ENCODE data around the gene MRPS26. TPM values are rescaled to one million over a fixed set of nuclear protein-coding genes. Genes with fewer than 3 reads are reported as not detected.

MRPS26 gene
- polyA plus RNA-seq, 1 experiment: 22.8 TPM

- Histone ChIP-seq H3K27ac (ENCODE audit: low read depth, low read length) (no peak overlapping the region), H3K4me3 (ENCODE audit: low read depth, low read length) (no peak overlapping the region), H3K27me3 (ENCODE audit: control insufficient read depth, insufficient read depth, low read length) (no peaks in the 10 kb centered on the region), H3K9me3 (ENCODE audit: control insufficient read depth, insufficient read depth, low read length) (no peaks in the 10 kb centered on the region)
- DNase-seq (ENCODE audit: low read depth, low spot score): no peak
- no peak for TF ChIP-seq CTCF (IDR thresholded peaks at IDR 0.05; ENCODE audit: low read depth, low read length)
- POLR2A ChIA-PET: interaction anchor here (0.7 kb wide), 1 partner anchor 9 kb away, joined by 5 read pairs; no protein-coding TSS in a partner anchor
- CTCF ChIA-PET: no interaction called here
Observed at GRCh38 chr20:3032624-3033023, 13.2 kb upstream of the MRPS26 start.

- POLR2A ChIA-PET: no interaction called here
- no peak for TF ChIP-seq CTCF (IDR thresholded peaks at IDR 0.05; ENCODE audit: low read depth, low read length)
- CTCF ChIA-PET: no interaction called here
Observed at GRCh38 chr20:3037654-3038053, 8.2 kb upstream of the MRPS26 start.

GRCh38 chr20:3038454-3038853, 7.4 kb upstream of the MRPS26 start:
- H3K4me3 ChIP-seq (ENCODE audit: low read depth, low read length): no peak overlapping the region
- ChIA-PET POLR2A (no interaction called here), CTCF (no interaction called here)
- no peak overlapping the region for H3K27ac ChIP-seq (ENCODE audit: low read depth, low read length)
- no peak for DNase-seq (ENCODE audit: low read depth, low spot score)
- TF ChIP-seq CTCF (IDR thresholded peaks at IDR 0.05; ENCODE audit: low read depth, low read length): no peak
- no peaks in the 10 kb centered on the region for H3K27me3 ChIP-seq (ENCODE audit: control insufficient read depth, insufficient read depth, low read length)
- H3K9me3 ChIP-seq (ENCODE audit: control insufficient read depth, insufficient read depth, low read length): no peaks in the 10 kb centered on the region

More at GRCh38 chr20:3037654-3038053, 8.2 kb upstream of the MRPS26 start:
- no peak overlapping the region for H3K4me3 ChIP-seq (ENCODE audit: low read depth, low read length)
- no peak for DNase-seq (ENCODE audit: low read depth, low spot score)
- no peak overlapping the region for H3K27ac ChIP-seq (ENCODE audit: low read depth, low read length)
- no peaks in the 10 kb centered on the region for H3K27me3 ChIP-seq (ENCODE audit: control insufficient read depth, insufficient read depth, low read length)
- no peaks in the 10 kb centered on the region for H3K9me3 ChIP-seq (ENCODE audit: control insufficient read depth, insufficient read depth, low read length)

DNA sequence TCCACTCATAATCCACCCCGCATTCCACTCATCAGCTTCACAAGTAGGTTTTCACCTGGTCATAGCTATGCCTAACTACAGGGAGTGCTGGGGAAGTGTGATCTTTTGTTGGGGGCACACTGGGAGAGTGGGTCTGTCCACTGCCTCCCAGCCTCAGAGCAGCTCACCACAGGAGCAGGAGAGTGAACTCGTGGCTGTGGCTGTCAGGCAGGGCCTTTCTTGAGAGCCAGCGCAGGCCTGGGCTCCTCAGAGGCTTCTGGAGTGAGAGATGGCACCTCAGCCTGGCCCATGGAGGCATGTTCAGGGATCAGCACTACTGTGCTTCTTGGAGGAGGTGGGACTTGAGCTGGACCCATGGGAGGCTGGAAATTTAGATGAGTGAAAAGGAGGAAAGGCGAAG, 6.4 kb upstream of the MRPS26 start:
- DNase-seq (ENCODE audit: low read depth, low spot score): no peak
- no peak overlapping the region for H3K27ac ChIP-seq (ENCODE audit: low read depth, low read length)
- no peaks in the 10 kb centered on the region for H3K27me3 ChIP-seq (ENCODE audit: control insufficient read depth, insufficient read depth, low read length)
- H3K9me3 ChIP-seq (ENCODE audit: control insufficient read depth, insufficient read depth, low read length): no peaks in the 10 kb centered on the region
- no peak for TF ChIP-seq CTCF (IDR thresholded peaks at IDR 0.05; ENCODE audit: low read depth, low read length)
- H3K4me3 ChIP-seq (ENCODE audit: low read depth, low read length): no peak overlapping the region
- POLR2A ChIA-PET: no interaction called here
- CTCF ChIA-PET: no interaction called here

- no peaks in the 10 kb centered on the region for H3K9me3 ChIP-seq (ENCODE audit: control insufficient read depth, insufficient read depth, low read length)
- no peak for DNase-seq (ENCODE audit: low read depth, low spot score)
- no peak overlapping the region for H3K4me3 ChIP-seq (ENCODE audit: low read depth, low read length)
- TF ChIP-seq CTCF (IDR thresholded peaks at IDR 0.05; ENCODE audit: low read depth, low read length): no peak
- no peak overlapping the region for H3K27ac ChIP-seq (ENCODE audit: low read depth, low read length)
- ChIA-PET CTCF (no interaction called here), POLR2A (no interaction called here)
- H3K27me3 ChIP-seq (ENCODE audit: control insufficient read depth, insufficient read depth, low read length): no peaks in the 10 kb centered on the region
Observed at GRCh38 chr20:3040086-3040485, 5.8 kb upstream of the MRPS26 start.
